K562 (cell line): ENCODE results near the gene TMEM116. TPM values are rescaled to one million over a fixed set of nuclear protein-coding genes. Genes with fewer than 3 reads are reported as not detected.

ENCODE experiments used
- AFF4 ChIP-seq: sonication (generic); formaldehyde crosslinking; IDR thresholded peaks from 2 replicates; pipeline ENCODE4 v1.8.0; 2023; ENCODE audit warnings: mild to moderate bottlenecking, missing genetic modification reagents
- CREB5 ChIP-seq: fragments of 250-450 bp; sonication (Bioruptor Pico); IDR thresholded peaks from 2 replicates; pipeline ENCODE4 v1.5.0; 2020; ENCODE audit warnings: mild to moderate bottlenecking
- EP300 ChIP-seq: IDR thresholded peaks from 2 replicates; pipeline ENCODE4 v1.6.1; 2012; ENCODE audit warnings: low read length, improper control_type of control experiment
- KAT7 ChIP-seq: sonication (generic); formaldehyde crosslinking; IDR thresholded peaks from 2 replicates; pipeline ENCODE4 v1.8.0; 2022; ENCODE audit warnings: missing genetic modification reagents, mild to moderate bottlenecking, borderline replicate concordance
- POLR2B ChIP-seq: fragments of 450-650 bp; IDR thresholded peaks from 2 replicates; pipeline ENCODE4 v1.6.1; 2018; ENCODE audit warnings: low read depth; ENCODE audit not compliant: partially characterized antibody
- SIN3B ChIP-seq: fragments of 450-650 bp; IDR thresholded peaks from 2 replicates; pipeline ENCODE4 v1.6.1; 2017; ENCODE audit warnings: low read depth, mild to moderate bottlenecking, moderate library complexity
- ZBED1 ChIP-seq: IDR thresholded peaks from 2 replicates; pipeline ENCODE4 v1.6.1; 2014
- ZMIZ1 ChIP-seq, 2 experiments: fragments of 150-350 bp in 1 of 2; IDR thresholded peaks; 2 replicates each; pipeline ENCODE4 v1.6.1; 2012 to 2016; ENCODE audit warnings: low read depth in 2 of 2, low read length in 2 of 2, mild to moderate bottlenecking in 1 of 2, moderate library complexity in 1 of 2
- ZNF165 ChIP-seq: fragments of 250-450 bp; sonication (Bioruptor Pico); IDR thresholded peaks from 2 replicates; pipeline ENCODE4 v1.4.0; 2020; ENCODE audit warnings: borderline replicate concordance
- ZNF398 ChIP-seq: fragments of 250-450 bp; sonication (Bioruptor Pico); IDR thresholded peaks from 2 replicates; pipeline ENCODE4 v1.8.0; 2021; ENCODE audit warnings: moderate library complexity, mild to moderate bottlenecking, inconsistent platforms
- polyA plus RNA-seq, 8 experiments: library from polyadenylated mRNA; depleted of rRNA in 4 of 8; stranded (reverse) in 5 of 8; unstranded in 3 of 8; fragments of >200 nt; fragmentation: Nextera tagmentation in 2 of 8; fragmentation: Illumina TruSeq in 1 of 8; extraction: Ambion mirVana in 2 of 8; extraction: Trizol in 1 of 8; gene quantifications; 2 replicates each; pipeline versions ENCODE4 v1.2.1 to v1.2.3, GENCODE V29; 2011 to 2014; ENCODE audit warnings: inconsistent platforms in 1 of 8, missing spikeins in 1 of 8
- total RNA-seq, 7 experiments: library from RNA; depleted of rRNA in 6 of 7; stranded (reverse); fragments of >200 nt in 6 of 7; fragmentation: Illumina TruSeq in 2 of 7; extraction: Trizol in 2 of 7; gene quantifications; 2 replicates each; pipeline versions ENCODE4 v1.2.1 to v1.2.3, GENCODE V29; 2011 to 2021; ENCODE audit warnings: low replicate concordance in 1 of 7
- TF ChIP-seq, protein P1 (sequence below): fragments of 250-450 bp; sonication (Bioruptor Pico); IDR thresholded peaks from 2 replicates; pipeline ENCODE4 v1.4.0; 2020; ENCODE audit warnings: mild to moderate bottlenecking, moderate library complexity
- TF ChIP-seq, protein P2 (sequence below): IDR thresholded peaks from 2 replicates; pipeline ENCODE4 v1.6.1; 2011; ENCODE audit not compliant: insufficient read length; ENCODE audit errors: extremely low read depth

The TMEM116 gene
- total and polyA plus RNA-seq, 9 of the 15 experiments (the other 6 are each of a cell fraction or from before 2014, with no cell fraction given) = 5.2 to 78.6 (median 13.9) TPM

- TF ChIP-seq KAT7 (peak; percentile 28), ZNF398 (CRISPR knock-in tag) (no peak), ZNF165 (no peak), POLR2B (peak; percentile 91), ZMIZ1 (IDR thresholded peaks at IDR 0.05; ENCODE audit: low read depth in 2 of 2, low read length in 2 of 2) (peak in 1 of 2 experiments; percentile 23; a peak in 2 of 4 replicates), ZBED1 (no peak), AFF4 (CRISPR knock-in tag) (no peak; the same call in none of the 2 replicates), CREB5 (CRISPR knock-in tag) (0 out of 2 replicates have a peak, but pooled peaks have one; percentile 60), EP300 (no peak; the same call in none of the 2 replicates), SIN3B (peak; percentile 75)
- TF ChIP-seq, protein P1, sequence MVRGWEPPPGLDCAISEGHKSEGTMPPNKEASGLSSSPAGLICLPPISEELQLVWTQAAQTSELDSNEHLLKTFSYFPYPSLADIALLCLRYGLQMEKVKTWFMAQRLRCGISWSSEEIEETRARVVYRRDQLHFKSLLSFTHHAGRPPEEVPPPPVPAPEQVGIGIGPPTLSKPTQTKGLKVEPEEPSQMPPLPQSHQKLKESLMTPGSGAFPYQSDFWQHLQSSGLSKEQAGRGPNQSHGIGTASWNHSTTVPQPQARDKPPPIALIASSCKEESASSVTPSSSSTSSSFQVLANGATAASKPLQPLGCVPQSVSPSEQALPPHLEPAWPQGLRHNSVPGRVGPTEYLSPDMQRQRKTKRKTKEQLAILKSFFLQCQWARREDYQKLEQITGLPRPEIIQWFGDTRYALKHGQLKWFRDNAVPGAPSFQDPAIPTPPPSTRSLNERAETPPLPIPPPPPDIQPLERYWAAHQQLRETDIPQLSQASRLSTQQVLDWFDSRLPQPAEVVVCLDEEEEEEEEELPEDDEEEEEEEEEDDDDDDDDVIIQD (CRISPR knock-in tag) = no peak
- TF ChIP-seq, protein P2, sequence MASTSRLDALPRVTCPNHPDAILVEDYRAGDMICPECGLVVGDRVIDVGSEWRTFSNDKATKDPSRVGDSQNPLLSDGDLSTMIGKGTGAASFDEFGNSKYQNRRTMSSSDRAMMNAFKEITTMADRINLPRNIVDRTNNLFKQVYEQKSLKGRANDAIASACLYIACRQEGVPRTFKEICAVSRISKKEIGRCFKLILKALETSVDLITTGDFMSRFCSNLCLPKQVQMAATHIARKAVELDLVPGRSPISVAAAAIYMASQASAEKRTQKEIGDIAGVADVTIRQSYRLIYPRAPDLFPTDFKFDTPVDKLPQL = peak; percentile 13
Measured at GRCh38 chr12:112012775-112013600, at the start of gene TMEM116, which contains the start of gene ERP29 (continued).
